Type B pancreatic cell (in vitro differentiated cells): ENCODE measurements around the gene ARHGEF28. TPM values are rescaled to one million over a fixed set of nuclear protein-coding genes. Genes with fewer than 3 reads are reported as not detected.

Experiments
- DNase-seq: peaks from one replicate; pipeline ENCODE4 v3.0.0; 2021; ENCODE audit warnings: mixed read lengths; ENCODE audit not compliant: unreplicated experiment; ENCODE audit errors: extremely low spot score
- H3K27ac Mint-ChIP-seq: 2 replicates; pipeline ENCODE4 v1.8.0; 2021; ENCODE audit warnings: mild to moderate bottlenecking, mixed read lengths
- H3K27me3 Mint-ChIP-seq: 2 replicates; pipeline ENCODE4 v1.8.0; 2021; ENCODE audit warnings: mixed read lengths
- H3K36me3 Mint-ChIP-seq: 2 replicates; pipeline ENCODE4 v1.8.0; 2021; ENCODE audit warnings: mixed read lengths
- H3K4me1 Mint-ChIP-seq: one replicate; pipeline ENCODE4 v1.8.0; 2021; ENCODE audit warnings: mixed read lengths; ENCODE audit not compliant: unreplicated experiment
- H3K4me3 Mint-ChIP-seq: 2 replicates; pipeline ENCODE4 v1.8.0; 2021; ENCODE audit warnings: mild to moderate bottlenecking, mixed read lengths
- H3K9me3 Mint-ChIP-seq: 2 replicates; pipeline ENCODE4 v1.8.0; 2021; ENCODE audit warnings: mixed read lengths
- total RNA-seq: library from RNA; stranded (reverse); gene quantifications from 2 replicates; pipeline ENCODE4 v1.2.1, GENCODE V29; 2021; ENCODE audit warnings: low replicate concordance
- TF ChIP-seq, protein P1 (sequence below): fragments of 200-600 bp; sonication (generic); conservative IDR thresholded peaks from 2 replicates; pipeline ENCODE4 v1.5.0; 2021; ENCODE audit warnings: antibody characterized with exemption, mild to moderate bottlenecking

ARHGEF28 gene
- total RNA-seq, 1 donor from 2014 or later: 24.9 TPM

DNA sequence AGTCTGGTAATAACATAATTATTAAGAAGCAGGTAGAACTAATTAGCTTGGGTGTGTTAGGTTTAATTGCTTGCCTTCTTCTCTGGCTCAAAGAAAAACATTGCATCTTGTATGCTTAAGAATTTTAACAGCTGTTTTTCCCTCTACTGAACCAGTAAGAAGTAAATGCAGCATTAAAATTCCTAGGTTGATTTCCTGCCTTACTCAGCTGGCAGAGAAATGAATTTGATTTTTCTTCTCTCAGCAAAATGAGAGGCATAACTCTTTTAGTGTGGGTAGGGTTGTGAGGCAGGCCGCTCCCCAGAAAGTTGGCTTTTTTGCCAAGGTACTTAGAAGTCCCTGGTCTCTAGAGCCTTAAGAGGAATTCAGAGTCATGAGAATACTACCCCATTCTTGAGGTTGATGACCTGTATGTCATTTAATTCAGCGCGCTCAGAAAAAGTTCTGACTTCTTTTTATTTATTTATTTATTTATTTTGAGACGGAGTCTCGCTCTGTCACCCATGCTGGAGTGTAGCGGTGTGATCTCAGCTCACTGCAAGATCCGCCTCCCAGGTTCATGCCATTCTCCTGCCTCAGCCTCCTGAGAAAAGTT lies 302.6 kb downstream of the ARHGEF28 start:
- Mint-ChIP-seq H3K36me3 (peaks cover 16% of the 10 kb centered on the region), H3K27me3 (no peaks in the 10 kb centered on the region), H3K27ac (no peak overlapping the region), H3K9me3 (no peaks in the 10 kb centered on the region), H3K4me3 (no peak overlapping the region), H3K4me1 (no peaks in the 10 kb centered on the region)
- TF ChIP-seq, protein P1, sequence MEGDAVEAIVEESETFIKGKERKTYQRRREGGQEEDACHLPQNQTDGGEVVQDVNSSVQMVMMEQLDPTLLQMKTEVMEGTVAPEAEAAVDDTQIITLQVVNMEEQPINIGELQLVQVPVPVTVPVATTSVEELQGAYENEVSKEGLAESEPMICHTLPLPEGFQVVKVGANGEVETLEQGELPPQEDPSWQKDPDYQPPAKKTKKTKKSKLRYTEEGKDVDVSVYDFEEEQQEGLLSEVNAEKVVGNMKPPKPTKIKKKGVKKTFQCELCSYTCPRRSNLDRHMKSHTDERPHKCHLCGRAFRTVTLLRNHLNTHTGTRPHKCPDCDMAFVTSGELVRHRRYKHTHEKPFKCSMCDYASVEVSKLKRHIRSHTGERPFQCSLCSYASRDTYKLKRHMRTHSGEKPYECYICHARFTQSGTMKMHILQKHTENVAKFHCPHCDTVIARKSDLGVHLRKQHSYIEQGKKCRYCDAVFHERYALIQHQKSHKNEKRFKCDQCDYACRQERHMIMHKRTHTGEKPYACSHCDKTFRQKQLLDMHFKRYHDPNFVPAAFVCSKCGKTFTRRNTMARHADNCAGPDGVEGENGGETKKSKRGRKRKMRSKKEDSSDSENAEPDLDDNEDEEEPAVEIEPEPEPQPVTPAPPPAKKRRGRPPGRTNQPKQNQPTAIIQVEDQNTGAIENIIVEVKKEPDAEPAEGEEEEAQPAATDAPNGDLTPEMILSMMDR: no peak
- DNase-seq: no peak

DNA sequence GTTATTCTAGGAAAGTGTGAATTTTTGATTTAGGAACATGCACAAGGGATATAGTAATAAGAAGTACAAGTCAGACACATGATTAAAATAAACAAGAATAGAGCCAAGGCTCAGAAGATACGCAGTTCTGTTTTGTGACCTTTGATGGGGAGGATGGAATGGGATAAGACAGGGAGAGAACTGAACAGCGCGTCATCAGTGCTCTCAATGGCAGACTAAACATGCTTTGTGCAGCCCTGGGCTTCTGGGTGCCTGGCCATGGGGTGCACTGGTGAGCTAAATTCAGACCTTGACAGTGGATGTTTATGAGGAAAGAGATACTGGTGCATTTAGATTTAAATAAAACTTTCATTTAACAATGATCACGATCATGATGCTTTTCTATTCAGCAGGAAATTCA lies 309.7 kb downstream of the ARHGEF28 start:
- Mint-ChIP-seq H3K27me3 (no peaks in the 10 kb centered on the region), H3K4me3 (no peak overlapping the region), H3K4me1 (peaks cover 21% of the 10 kb centered on the region), H3K9me3 (no peaks in the 10 kb centered on the region), H3K36me3 (no peaks in the 10 kb centered on the region), H3K27ac (no peak overlapping the region)
- TF ChIP-seq, protein P1: no peak
- no peak for DNase-seq

DNA sequence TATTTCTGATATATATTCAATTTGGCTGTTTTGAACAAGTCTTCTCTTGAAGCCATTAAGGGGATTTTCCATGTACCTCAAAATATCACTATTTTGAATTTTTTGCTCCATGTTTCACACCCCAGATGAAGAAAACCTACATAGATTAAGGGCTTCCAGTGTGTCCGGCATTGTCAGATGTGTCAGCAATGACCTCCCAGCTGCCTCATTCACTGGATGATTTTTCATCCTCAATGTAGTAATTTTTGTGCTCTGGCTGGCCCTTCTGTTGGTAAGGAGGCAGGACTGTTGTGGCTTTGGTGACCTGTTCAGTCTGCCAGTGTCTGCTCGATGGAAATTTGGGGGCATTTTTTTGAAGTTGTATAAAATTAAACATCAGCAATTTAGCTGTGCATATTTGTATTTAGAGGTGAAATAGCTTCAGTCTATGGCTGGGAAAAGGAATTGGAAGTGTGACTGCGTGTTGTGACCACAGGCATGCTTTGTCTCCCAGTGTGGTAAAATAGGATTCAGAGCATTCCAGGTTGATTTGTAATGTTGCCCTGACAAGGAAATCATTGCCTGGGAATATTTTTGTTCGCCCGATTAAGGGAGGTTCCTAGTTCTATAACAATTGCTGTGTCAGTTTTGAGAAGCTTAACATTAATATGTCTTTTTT lies 312.4 kb downstream of the ARHGEF28 start:
- TF ChIP-seq, protein P1: no peak
- no peak overlapping the region for H3K27ac Mint-ChIP-seq
- DNase-seq: no peak
- peaks cover 24% of the 10 kb centered on the region for H3K4me1 Mint-ChIP-seq
- no peaks in the 10 kb centered on the region for H3K27me3 Mint-ChIP-seq
- peaks cover 4% of the 10 kb centered on the region for H3K36me3 Mint-ChIP-seq
- no peak overlapping the region for H3K4me3 Mint-ChIP-seq
- H3K9me3 Mint-ChIP-seq: no peaks in the 10 kb centered on the region

DNA sequence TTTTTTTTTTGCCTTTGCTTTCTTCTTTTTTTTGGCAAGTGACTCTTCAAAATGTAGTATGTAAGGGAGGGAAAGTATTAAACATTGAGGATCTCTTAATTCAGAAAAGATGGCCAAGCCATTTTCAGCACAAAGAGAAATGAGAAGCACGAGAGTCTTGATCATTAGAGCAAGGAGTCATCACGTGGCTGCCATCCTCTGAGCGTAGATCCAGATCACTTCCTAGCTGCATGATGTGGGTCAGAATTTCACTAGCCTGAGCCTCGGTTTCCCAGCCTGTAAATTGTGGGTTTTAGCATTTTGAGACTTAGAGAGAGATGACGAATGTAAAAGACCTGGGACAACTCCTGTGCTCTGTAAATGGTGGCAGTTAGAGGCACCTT lies 312.9 kb downstream of the ARHGEF28 start:
- DNase-seq: no peak
- Mint-ChIP-seq H3K36me3 (peaks cover 4% of the 10 kb centered on the region), H3K4me1 (peaks cover 24% of the 10 kb centered on the region), H3K27me3 (no peaks in the 10 kb centered on the region), H3K4me3 (no peak overlapping the region), H3K27ac (no peak overlapping the region), H3K9me3 (no peaks in the 10 kb centered on the region)
- TF ChIP-seq, protein P1: no peak

DNA sequence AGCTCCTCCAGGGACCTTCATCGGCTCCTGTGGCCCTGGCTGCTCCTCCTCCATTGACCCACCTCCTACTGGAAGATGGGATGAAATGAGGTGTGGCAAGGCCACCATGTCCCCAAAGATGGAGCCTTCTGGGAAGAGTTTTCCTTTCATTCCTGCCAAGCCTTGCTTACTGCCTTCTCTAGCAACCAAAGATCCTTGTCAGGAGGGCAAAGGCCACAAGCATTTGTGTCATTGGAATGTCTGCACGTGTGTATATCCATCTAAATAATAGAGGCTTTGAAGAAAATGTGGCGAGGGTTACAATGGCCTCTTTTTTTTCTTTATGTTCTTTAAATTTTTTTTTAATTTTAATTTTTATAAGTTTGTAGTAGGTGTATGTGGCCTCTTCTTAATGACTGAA lies 313.6 kb downstream of the ARHGEF28 start:
- H3K36me3 Mint-ChIP-seq: peaks cover 8% of the 10 kb centered on the region

More for the DNA sequence above, 313.6 kb downstream of the ARHGEF28 start:
- peaks cover 24% of the 10 kb centered on the region for H3K4me1 Mint-ChIP-seq
- no peak overlapping the region for H3K4me3 Mint-ChIP-seq
- H3K27me3 Mint-ChIP-seq: no peaks in the 10 kb centered on the region
- DNase-seq: no peak
- TF ChIP-seq, protein P1: no peak
- no peak overlapping the region for H3K27ac Mint-ChIP-seq
- H3K9me3 Mint-ChIP-seq: no peaks in the 10 kb centered on the region
